Cardiac muscle cell (in vitro differentiated cells and primary cell): ENCODE results near the gene WDR48. TPM values are rescaled to one million over a fixed set of nuclear protein-coding genes. Genes with fewer than 3 reads are reported as not detected.

Experiments
- DNase-seq, 2 donors: peaks; one replicate each; pipeline versions ENCODE4 v3.0.0 to v3.0.0-alpha.2; 2010 to 2017; ENCODE audit warnings: low read depth in 1 of 2, low spot score in 1 of 2
- H3K27ac ChIP-seq: fragments of 200-600 bp; sonication (generic); 2 replicates; pipeline ENCODE4 v1.5.1; 2016
- H3K27me3 ChIP-seq: fragments of 200-600 bp; sonication (generic); 2 replicates; pipeline ENCODE4 v1.6.0; 2016; ENCODE audit warnings: control low read depth
- H3K36me3 ChIP-seq: fragments of 200-600 bp; sonication (generic); 2 replicates; pipeline ENCODE4 v1.5.1; 2016; ENCODE audit warnings: control low read depth
- H3K4me1 ChIP-seq: fragments of 200-600 bp; sonication (generic); 2 replicates; pipeline ENCODE4 v1.8.1; 2017; ENCODE audit warnings: low read depth, mild to moderate bottlenecking, mixed run types
- H3K4me3 ChIP-seq: fragments of 200-600 bp; sonication (generic); 2 replicates; pipeline ENCODE4 v1.5.1; 2016; ENCODE audit warnings: mild to moderate bottlenecking
- H3K9me3 ChIP-seq: fragments of 200-600 bp; sonication (generic); 2 replicates; pipeline ENCODE4 v1.5.1; 2017; ENCODE audit warnings: low read depth, mild to moderate bottlenecking, control low read depth
- polyA plus RNA-seq: library from polyadenylated mRNA; unstranded; fragments of >200 nt; fragmentation: Nextera tagmentation; extraction: Ambion mirVana; gene quantifications from 2 replicates; pipeline ENCODE4 v1.2.1, GENCODE V29; 2016
- total RNA-seq: library from RNA; depleted of rRNA; stranded (reverse); fragments of >200 nt; gene quantifications from 2 replicates; pipeline ENCODE4 v1.2.3, GENCODE V29; 2016
- TF ChIP-seq, protein P1 (sequence below): IDR thresholded peaks from 2 replicates; pipeline ENCODE4 v1.5.1; 2012; ENCODE audit warnings: low read depth, mild to moderate bottlenecking, low read length

WDR48 gene
- total and polyA plus RNA-seq, 2 experiments from 2014 or later, result 31.5 to 43.2 TPM

DNA sequence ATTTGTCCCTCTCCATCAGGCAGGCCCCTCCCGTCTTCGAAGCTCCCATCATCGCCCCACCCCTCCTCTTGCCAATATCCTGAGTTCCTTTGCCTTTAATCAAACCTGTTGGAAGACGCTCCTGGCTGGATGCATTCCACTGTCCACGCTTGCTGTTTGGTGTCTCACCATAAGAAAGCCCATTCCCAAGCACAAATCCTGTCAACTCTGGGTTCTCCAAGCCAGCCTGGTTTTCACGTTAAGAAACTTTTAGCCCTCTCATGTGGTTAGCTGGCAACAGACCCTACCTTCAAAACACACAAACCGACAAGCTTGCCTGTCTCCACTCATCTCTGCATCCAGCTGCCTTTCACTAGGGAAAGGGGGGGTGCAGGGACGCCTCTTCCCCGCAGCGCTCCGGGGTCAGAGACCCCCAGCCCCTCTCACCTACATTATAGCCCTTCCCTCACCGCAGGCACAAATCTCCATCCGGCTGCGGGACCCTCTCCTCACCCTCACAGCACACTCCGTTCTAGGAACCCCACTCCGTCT, 54.5 kb downstream of the WDR48 start:
- TF ChIP-seq, protein P1, sequence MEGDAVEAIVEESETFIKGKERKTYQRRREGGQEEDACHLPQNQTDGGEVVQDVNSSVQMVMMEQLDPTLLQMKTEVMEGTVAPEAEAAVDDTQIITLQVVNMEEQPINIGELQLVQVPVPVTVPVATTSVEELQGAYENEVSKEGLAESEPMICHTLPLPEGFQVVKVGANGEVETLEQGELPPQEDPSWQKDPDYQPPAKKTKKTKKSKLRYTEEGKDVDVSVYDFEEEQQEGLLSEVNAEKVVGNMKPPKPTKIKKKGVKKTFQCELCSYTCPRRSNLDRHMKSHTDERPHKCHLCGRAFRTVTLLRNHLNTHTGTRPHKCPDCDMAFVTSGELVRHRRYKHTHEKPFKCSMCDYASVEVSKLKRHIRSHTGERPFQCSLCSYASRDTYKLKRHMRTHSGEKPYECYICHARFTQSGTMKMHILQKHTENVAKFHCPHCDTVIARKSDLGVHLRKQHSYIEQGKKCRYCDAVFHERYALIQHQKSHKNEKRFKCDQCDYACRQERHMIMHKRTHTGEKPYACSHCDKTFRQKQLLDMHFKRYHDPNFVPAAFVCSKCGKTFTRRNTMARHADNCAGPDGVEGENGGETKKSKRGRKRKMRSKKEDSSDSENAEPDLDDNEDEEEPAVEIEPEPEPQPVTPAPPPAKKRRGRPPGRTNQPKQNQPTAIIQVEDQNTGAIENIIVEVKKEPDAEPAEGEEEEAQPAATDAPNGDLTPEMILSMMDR, result no peak
- Histone ChIP-seq H3K36me3 (peaks cover 2% of the 10 kb centered on the region), H3K27me3 (no peaks in the 10 kb centered on the region), H3K4me1 (peaks cover 5% of the 10 kb centered on the region), H3K9me3 (no peaks in the 10 kb centered on the region), H3K27ac (peak overlapping the region; percentile 97), H3K4me3 (peak overlapping the region; percentile 95)
- peak; percentile 14 to 46 for DNase-seq

DNA sequence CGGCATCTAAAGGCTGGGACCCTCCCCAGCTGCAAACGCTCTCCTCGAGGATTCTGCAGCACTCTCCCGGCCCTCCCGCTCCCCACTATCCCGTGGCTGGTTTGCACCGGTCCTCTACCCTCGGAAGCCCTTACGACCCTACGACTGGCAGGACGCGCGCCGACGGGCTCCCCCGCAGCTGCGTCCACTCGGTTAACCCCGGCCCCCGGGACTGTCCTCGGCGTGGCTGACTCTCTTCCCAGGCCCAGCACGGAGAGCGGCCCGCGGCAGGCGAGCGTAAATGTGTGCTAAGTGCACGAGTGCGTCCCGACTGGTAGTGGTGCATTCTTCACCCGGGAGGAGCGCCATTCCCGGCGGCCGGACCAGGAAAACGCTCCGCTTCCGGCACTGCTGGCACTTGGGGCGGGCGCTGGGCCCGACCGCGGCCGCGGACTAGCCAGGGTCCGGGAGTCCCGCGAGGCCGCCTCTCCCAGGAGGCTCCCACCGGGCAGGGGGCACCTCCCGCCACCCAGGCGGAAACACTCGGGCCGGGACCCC, 55.1 kb downstream of the WDR48 start:
- Histone ChIP-seq H3K27ac (peak overlapping the region; percentile 97), H3K4me1 (peaks cover 5% of the 10 kb centered on the region), H3K4me3 (peak overlapping the region; percentile 95), H3K9me3 (no peaks in the 10 kb centered on the region), H3K36me3 (peaks cover 2% of the 10 kb centered on the region), H3K27me3 (no peaks in the 10 kb centered on the region)
- TF ChIP-seq, protein P1, result no peak
- DNase-seq, result peak; percentile 64 to 83

GRCh38 chr3:39107388-39108199, 55.8 kb downstream of the WDR48 start, which contains the start of the genes GORASP1 and TTC21A:
Gene GORASP1, minus strand, starts transcription at chr3:39107627. Its CDS starts 86 bp downstream, at chr3:39107541.
Gene TTC21A, plus strand, starts transcription at chr3:39107680. Its CDS starts 158 bp downstream, at chr3:39107838.
- H3K9me3 ChIP-seq, result no peaks in the 10 kb centered on the region
- H3K4me3 ChIP-seq, result peak within 1 kb of the TSS; percentile 95
- peak; percentile 91 to 94 for DNase-seq
- no peaks in the 10 kb centered on the region for H3K36me3 ChIP-seq
- TF ChIP-seq, protein P1, result no peak
- peaks cover 5% of the 10 kb centered on the region for H3K4me1 ChIP-seq
- H3K27ac ChIP-seq, result peak within 1 kb of the TSS; percentile 97
- no peaks in the 10 kb centered on the region for H3K27me3 ChIP-seq

GRCh38 chr3:39108200-39108710, 56.4 kb downstream of the WDR48 start:
- Histone ChIP-seq H3K27me3 (no peaks in the 10 kb centered on the region), H3K27ac (no peak overlapping the region), H3K4me3 (peak overlapping the region; percentile 95), H3K36me3 (no peaks in the 10 kb centered on the region), H3K9me3 (no peaks in the 10 kb centered on the region), H3K4me1 (peaks cover 5% of the 10 kb centered on the region)
- TF ChIP-seq, protein P1, result no peak
- DNase-seq, result no peak

DNA sequence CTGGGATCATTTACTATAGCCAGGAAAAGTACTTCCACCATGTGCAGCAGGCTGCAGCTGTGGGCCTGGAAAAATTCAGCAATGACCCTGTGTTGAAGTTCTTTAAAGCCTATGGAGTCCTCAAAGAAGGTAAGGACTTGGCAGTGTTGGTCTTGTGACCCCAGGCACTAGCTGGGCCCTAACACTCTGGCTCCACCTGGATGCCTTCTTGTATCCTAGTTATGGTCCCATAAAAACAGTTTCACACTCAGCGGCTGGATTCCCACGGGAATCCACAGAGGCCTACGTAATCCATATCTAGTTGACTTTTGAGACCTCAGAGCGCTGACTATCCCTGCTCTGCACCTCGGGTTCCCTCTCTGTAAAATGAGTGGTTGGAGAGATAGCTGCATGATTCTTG, 57.3 kb downstream of the WDR48 start:
- Histone ChIP-seq H3K4me3 (no peak overlapping the region), H3K36me3 (no peaks in the 10 kb centered on the region), H3K27me3 (no peaks in the 10 kb centered on the region), H3K27ac (no peak overlapping the region), H3K9me3 (no peaks in the 10 kb centered on the region), H3K4me1 (peaks cover 5% of the 10 kb centered on the region)
- TF ChIP-seq, protein P1, result no peak
- DNase-seq, result no peak
